Keratinocyte (primary cell): ENCODE results near the gene RASSF9.

ENCODE experiments used
- EZH2 ChIP-seq: IDR thresholded peaks from one replicate; pipeline ENCODE4 v1.6.1; 2012; ENCODE audit warnings: inconsistent platforms, mild to moderate bottlenecking, low read length, moderate library complexity
- TF ChIP-seq, protein P1 (sequence below), 3 experiments: IDR thresholded peaks in 1 of 3; conservative IDR thresholded peaks in 1 of 3; optimal IDR thresholded peaks in 1 of 3; 2 replicates in 2 of 3; 3 replicates in 1 of 3; pipeline versions ENCODE3 to v1.5.1; 2011; ENCODE audit warnings: low read length in 3 of 3, mild to moderate bottlenecking in 3 of 3, moderate library complexity in 2 of 3, control low read depth in 1 of 3, inconsistent platforms in 1 of 3; ENCODE audit not compliant: insufficient read depth in 2 of 3; ENCODE audit errors: extremely low read depth in 1 of 3

DNA sequence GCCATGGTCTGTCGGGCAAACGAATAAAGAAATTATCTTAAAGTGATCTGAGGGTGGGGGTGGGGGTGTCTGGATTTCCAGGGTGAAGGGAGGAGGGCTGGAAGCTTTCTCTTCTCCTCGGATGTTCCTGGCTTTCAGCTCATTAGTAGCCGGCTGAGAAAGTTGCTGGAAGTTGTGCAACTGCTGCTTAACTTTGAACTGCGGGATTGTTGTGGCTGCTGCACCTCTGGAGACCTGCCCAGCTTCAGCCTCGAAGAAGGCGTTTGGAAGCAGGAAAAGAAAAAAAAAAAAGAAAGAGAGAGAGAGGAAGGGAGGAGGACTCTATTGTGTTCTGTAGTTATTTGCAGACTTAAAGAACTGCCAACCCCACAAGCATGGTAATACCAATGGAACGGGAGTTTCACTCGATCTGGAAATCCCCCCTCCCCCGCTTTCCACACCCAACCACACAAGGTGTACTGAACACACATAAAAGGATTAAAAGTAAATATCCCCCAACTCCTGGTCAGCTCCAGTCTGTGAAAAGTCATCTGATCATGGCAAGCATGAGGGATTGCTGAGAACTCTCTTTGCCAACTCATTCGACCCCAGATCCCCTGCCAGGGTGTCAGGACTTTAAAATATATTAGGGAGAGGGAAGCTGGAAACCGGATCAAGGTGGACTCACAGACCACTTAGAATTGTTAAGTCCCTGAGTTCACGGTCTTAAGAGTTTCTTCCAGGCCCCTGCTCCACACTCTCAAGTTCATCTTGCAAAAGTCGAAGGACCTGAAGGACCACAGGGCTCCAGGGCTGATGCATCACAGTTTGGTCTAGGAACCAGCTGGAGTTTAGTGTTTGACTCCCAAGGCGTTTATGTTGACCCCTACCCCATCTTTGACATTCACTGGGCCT lies at the start of gene RASSF9:
- no peak for TF ChIP-seq EZH2
- TF ChIP-seq, protein P1, sequence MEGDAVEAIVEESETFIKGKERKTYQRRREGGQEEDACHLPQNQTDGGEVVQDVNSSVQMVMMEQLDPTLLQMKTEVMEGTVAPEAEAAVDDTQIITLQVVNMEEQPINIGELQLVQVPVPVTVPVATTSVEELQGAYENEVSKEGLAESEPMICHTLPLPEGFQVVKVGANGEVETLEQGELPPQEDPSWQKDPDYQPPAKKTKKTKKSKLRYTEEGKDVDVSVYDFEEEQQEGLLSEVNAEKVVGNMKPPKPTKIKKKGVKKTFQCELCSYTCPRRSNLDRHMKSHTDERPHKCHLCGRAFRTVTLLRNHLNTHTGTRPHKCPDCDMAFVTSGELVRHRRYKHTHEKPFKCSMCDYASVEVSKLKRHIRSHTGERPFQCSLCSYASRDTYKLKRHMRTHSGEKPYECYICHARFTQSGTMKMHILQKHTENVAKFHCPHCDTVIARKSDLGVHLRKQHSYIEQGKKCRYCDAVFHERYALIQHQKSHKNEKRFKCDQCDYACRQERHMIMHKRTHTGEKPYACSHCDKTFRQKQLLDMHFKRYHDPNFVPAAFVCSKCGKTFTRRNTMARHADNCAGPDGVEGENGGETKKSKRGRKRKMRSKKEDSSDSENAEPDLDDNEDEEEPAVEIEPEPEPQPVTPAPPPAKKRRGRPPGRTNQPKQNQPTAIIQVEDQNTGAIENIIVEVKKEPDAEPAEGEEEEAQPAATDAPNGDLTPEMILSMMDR (optimal IDR thresholded peaks at IDR 0.05 in 1 of 3, IDR thresholded peaks at IDR 0.05 in 1 of 3, conservative IDR thresholded peaks at IDR 0.05 in 1 of 3; ENCODE audit: extremely low read depth in 1 of 3, insufficient read depth in 2 of 3, low read length in 3 of 3) = no peak
